NOMO-1 (cell line): ENCODE results near the gene RPTOR.
"Not testable (repeated sequence)": the region's sequence is repeated elsewhere in the genome, so short reads cannot be mapped to it uniquely, and the experiment has no call there.

ENCODE experiments used
- DNase-seq, 2 experiments: peaks; one replicate each; lab custom pipeline; 2025; ENCODE audit not compliant: unreplicated experiment in 2 of 2; lab: John Stamatoyannopoulos, UW

The RPTOR gene

DNA sequence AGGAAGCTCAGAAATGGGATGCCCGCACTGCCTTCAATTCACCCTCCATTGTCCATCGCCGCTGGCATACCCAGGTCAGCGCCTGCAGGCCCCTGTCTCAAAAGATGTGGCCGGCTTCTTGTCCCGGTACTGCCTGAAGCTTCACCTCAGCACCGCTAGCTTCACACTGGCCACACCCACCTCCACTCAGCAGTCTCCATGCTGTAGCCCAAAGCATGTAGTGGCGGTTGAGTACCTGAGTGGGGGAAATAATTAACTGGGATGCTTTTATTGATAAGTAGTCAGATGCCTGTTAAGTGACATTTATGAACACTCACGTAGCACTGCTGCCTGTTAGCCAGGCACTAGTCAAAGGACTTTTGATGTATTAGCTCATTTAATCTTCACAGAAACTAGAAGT, 143.2 kb downstream of the RPTOR start:
- DNase-seq, result no peak

DNA sequence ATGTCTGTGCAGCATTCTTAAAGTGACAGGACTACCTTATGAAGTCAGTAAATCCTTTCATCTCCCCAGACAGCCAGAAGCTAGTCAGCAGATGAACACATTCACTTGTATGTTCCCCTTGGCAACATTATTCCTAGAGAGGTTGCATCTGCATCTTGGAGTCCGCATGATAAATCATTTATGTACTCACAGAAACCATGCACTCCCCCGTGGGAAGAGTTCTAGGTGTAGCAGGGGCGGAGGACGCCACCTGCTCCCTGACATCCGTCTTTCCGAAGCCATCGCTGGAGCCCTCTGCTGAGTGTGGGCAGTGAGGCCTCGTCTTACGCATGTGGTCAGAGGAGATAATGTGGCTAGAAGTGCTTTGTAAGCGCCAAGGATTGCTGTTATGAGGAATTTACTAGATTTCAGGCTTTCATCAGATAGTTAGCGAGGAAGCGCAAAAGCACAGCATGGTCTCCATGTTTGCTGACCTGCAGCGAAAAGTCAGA, 144.5 kb downstream of the RPTOR start:
- no peak for DNase-seq

DNA sequence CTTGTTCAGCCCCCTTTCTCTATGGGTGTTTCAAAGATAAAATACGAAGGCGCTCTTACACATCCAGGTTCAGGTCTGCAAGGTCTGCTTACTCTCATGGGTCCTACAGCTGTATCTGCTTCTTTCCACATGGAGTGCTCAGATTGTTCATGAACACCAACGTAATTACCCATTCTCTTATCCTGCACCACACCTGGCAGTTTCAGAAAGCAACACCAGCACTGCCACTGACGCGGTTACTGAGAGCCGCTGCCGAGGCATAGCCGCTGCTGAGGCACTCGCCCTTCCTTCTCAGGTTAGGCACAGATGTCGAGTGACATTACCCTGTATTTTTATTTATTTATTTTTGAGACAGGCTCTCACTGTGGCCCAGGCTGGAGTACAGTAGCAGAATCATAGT, 147.1 kb downstream of the RPTOR start:
- DNase-seq, result no peak

DNA sequence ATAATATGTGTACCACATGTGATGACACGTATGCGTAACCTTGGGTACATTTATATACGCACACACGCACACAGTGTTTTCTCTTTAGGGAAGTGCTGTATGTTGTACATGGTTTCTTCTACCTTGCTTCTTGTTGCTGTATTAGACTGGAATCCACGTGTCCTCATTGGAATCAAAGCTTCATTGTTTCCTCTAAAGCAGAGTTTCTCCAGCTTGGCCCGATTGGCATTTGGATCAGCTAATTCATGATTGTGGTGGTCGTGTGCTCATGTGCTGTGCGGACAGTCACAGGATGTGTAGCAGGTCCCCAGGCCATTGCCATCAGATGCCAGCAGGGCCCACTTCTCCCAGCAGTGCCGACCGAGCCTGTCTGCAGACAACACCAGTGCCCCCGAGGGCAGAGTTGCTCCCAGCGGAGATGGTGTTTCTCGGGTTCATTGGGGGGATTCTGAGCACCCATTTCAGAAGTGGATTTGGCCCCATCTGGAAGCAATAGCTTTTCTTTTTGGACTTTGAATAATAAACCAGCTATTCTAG, 148.4 kb downstream of the RPTOR start:
- no peak for DNase-seq

DNA sequence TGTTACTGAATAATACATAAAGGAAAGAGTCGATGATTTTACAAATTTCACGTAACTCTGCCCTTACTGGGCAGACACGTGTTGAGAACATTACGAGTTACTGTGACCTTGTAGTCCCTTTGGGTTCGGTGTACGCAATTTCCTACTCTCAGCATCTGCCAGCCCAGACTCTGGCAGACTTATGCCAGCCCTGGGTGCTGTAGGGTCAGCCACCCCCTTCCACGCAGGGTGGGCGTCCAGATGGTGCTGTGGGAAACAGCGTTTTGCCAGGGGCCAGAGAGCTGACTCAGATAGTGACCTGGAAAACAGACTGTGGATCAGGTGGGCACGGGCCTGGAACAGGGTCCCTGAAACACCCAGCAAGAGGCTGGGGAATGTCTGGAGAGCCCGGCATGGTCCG, 148.9 kb downstream of the RPTOR start:
- DNase-seq, result no peak

DNA sequence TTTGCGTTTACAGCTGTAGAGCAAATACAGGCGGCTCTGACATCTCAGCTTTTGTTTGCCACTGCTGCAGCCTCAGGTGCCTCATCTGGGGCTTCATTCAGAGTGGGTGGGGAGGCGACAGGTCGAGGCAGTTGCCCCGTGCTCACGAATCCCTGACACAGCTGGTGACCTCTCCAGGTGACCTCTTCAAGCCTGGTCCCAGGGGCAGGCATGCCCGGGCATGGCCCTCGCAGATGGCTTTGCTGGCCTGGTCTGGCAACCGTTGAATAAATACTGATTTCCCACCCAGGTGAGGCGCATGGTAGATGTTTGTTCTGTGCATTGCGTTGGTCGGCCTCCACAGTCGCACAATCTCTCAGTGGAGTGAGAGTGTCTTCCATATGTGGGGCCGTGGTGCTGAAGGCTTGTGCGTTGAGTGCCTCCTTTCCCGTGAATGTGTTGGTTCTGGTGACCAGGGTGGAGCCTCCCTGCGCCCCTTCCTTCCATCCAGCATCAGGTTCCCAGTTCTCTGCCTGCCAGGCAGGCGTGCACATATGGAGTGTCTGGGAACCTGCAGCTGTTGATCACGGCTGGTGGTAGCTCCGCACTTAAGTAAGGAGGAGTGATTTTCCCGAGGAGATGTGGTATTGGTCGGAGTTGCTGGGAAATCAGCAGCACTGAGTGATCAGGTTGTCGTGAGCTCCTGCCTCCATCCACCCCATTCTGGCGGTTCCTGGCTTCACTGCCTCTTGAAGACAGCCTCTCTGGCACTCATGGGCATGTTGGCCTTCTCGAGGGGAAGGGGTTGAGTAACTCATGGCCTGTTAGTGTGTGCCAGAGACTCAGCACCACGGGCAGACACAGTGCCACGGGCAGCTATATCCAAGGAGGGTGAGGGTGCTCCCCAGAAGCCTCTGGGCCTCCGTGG, 149.7 kb downstream of the RPTOR start:
- DNase-seq, result no peak

DNA sequence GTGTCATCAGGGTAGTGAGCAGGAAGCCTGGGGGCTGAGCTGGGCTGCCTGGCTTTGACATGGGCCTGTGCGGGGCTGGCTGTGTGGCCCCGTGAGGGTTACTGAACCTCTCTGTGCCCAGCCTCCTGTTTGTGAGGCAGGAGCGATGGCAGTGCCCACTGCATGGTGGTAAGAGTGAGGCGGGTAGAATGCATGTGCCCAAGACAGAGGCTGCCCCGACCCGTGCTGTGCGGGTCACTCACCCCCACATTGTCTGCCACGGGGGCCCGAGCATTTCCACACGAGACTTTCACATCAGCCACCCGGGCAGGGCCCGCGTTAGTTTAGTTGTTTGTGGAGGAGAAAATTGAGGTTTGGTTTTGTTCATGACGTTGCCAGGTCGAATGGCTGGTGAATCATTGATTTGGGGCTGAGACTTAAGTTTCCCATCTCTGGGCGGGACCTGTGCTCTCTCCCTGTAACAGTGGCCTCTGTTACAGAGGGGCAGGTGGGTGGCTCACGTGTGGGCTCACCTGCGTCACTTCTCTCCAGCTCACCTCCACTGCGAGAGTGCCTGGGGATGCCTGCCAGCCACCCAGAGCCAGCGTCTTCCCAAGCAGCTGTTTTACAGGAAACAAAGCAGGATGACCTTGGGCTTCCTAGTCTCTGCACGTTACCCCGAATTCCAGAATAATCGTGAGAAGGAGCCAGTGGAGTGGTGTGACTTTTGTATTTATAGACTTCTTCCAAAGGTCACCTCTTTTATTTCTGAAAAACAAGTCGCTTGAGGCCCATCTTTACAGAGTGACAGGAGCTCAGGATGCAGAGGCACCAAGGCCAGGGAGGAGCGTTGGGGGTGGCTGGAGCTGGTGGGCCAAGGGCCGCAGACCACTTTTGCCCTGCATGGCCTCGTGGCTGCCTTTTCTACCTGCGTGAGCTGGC, 150.6 kb downstream of the RPTOR start:
- DNase-seq, result no peak

DNA sequence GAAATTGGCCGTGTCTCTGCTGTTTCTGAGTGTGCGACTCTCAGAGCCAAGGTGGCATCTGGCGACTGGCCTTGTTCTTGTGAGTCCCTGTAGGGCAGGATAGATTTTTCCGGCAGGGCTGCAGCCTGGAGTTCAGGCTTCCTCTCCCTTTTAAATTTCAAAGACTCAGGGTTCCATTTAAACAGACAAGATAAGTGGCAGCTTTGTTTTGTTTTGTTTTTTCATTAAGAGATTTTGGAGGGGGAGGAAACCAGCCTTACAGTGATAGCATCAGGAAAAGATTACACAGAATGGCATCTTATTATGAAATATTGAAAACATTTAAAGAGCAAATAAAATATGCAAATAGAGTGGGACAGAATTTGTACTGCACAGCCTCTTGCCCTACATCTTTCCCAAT, 151.3 kb downstream of the RPTOR start:
- DNase-seq, result no peak

DNA sequence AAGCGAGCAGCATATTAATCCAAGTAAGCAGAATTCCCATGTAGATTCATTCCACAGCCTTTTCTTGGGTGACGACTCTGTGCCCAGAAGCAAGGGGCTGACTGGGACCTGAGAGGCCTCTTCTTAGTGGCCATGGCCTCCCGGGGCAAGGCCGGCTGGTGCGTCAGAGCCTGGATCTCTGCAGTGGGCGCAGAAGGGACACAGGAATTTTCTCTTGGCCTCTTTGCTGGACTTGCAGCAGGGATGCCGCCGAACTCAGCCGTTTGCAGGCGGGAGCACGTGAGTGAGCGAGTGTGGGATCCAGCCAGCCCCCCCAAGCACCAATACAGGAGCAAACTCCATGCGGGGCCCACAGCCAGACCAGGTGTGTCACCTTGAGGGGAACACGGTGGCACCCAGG, 151.8 kb downstream of the RPTOR start:
- DNase-seq, result no peak

DNA sequence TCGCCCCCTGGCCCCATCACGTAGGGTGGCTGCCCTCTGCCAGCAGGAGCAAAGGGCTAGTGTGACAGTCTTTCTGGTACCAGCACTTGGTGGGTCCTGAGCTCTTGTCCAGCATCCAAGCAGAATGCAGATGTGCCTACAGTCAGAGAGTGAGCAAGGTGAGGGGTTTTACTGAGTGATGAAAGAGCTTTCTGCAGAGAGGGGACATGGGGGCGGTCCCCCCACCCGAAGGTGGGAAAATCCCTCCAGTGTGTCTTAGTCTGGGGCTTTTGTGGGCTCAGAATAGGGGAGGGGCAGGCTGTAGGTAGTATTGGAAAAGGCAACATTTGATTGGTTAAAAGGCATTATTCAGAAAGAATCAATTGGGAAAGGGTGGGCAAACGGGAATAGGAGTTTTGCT, 152.3 kb downstream of the RPTOR start:
- no peak for DNase-seq

DNA sequence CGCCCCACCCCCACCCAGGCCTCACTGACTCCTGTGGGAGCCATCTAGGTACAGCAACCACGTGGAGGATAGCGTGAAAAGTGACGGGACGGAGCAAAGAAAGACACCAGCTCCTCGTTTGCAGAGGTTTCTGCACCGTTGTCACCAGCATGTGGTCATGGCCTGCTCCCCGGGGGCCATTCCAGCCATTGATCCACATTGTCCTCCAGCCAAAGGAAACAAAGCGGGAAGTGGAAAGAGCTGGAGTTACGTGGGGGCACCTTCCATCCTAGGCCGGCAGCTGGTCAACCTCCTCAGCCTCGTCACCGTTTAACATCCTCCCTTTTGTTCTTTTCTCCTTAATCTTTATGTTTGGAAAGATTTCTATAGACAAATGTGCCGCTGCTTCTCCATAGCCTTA, 153.7 kb downstream of the RPTOR start:
- no peak for DNase-seq

DNA sequence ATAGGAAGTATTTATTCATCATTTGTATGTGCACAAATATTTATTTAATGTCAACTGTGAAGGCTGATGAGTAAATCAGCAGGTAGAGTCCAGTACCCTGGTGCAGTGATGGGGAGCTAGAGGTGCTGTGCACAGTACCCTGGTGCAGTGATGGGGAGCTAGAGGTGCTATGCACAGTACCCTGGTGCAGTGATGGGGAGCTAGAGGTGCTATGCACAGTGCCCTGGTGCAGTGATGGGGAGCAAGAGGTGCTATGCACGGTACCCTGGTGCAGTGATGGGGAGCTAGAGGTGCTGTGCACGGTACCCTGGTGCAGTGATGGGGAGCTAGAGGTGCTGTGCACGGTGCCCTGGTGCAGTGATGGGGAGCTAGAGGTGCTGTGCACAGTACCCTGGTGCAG, 154.6 kb downstream of the RPTOR start:
- DNase-seq, result not testable (repeated sequence)

DNA sequence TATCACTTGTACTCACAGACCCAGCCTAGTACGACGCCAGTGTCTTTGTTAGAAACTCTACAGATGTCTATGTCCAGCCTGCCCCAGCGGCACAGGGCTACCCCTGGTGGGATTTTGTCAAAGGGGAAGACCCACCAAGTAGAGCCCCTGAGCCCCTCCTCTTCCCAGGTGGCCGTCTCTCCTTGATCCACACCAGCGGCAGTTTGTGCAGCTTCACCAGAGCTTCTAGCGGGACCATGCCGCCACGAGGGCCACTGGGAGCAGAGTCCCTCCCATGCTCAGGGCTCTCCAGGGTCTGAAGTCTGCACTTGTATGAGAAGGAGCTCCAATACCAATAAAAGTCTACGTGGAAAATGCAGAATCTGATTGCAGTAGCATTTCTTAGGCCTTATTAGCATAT, 157.1 kb downstream of the RPTOR start:
- DNase-seq, result no peak

DNA sequence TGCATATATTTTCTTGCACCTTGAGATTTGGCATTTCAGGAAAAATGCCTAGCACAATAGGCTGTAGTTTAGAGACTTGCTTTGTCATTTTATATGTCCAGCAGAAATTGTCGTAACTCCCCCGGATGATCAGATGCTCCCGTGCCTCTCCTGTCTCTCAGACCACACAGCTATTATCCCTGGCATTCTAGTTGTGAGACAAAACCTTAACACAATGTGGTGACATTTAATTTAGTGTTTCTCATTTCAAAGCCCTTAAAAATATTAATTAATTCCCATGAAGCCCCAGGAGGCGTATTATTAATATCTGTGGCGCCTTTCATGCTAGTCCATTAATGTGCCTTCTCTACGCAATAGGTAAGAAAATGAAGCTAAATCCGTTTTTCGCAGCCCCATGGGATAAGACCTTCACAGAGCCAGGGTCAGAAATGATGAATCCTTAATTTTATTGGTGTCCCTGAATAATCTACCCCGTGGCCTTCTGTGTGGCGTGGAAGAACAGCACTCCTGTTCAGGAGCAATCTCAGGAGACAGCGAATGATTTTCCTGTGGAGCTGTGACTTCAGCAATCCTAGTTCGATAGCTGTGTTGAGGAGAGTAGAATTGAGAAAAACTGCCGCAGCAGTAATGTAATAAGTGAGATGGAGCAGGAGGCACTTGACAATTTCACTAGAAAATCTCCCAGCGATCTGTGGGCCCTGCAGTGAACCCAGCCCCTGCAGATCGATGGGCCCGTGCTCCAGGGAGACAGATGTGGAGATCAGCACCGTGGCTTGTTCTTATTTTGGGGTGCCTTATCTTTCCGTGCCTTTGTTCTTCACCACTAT, 157.9 kb downstream of the RPTOR start:
- DNase-seq, result no peak

DNA sequence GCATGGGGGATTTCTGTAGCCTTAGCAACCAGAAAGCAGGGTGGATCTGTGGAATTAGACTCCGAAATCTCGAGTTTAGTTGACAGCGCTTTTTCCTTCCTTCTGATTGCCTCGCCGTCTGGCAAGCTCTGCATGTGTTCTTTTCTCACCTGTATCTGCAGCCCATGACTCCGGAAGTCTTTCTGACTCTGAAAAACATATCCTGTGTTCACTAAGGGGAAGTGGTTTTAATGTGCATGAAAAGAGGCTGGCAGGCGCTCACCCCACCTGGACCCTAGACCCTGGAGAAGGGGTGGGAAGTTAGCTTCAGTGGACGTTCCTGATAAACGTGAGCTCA, 158.5 kb downstream of the RPTOR start:
- no peak for DNase-seq

DNA sequence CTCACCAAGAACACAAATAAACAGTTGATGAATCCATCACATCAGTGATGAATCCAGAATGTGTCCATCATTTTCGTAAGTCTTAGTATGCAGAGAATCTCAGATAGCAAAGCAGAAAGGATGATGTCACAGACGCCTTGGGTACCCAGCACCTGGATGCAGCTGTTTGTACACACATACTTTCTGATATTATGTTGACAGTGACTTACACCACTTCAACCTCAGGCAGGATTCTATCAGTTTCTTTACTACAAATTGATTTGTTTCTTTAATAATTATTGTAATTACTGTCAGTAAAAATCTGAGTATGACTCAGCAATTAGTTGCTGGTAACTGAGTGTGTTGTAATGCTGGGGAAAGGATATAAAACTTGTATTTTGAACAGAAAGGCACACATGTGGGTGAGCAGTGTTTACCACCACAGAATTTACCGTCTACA, 159.8 kb downstream of the RPTOR start:
- DNase-seq, result peak in 1 of 2 experiments; percentile 25

DNA sequence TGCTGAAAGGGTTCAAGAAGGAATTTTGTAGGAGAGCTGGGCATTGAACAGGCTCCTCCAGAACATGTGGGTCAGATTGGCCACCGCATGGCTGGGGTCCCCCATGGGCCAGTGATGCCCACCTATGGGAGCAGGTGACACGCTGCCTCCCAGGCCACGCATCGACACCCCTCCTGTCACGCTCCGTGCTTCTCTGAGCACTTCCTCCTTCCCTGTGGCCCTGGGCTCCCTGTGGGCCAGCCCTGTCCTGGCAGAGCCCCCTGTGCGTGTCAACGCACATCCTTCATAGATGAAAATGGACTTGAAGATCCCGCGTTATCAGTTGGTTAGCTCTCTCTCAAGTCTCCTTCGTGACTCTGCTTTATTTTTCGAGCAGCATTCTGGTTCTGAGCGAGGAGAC, 160.3 kb downstream of the RPTOR start:
- DNase-seq, result no peak

DNA sequence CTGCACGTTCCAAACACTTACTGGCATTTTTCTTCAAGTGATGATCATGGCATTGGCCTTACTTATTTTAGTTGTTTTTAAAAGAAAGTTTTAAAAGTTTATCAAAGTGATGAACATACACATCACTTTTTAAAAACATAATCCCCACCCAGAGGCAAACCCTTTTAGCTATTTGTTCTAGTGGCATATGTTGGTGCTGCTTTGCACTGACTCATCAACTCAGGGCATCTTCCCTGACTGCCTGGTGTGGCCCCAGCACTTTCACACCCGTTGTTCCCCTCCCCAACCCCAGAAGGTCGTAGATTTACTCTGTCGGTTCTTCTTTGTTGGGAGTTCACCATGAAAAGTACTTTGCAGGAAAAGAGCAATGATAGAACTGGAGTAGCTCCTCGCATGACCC, 161.3 kb downstream of the RPTOR start:
- no peak for DNase-seq

DNA sequence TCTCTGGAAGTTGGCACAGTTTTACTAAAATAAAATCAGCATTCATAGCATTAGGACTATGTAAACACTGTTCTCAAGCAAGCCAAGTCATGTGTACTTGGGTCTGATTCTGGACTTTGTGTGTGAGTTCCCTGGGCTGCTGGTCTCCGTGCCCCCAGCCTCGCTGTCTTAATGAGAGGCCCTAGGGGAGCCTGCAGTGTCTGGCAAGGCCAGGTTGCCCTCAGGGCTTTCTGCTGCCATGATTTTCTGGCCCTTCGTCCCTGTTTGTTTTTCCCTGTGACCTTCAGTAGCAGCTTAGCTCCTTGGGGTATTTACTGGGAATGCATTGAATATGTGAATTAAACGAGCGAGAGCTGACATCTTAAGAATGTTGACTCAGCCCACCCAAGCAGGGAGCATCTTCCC, 161.8 kb downstream of the RPTOR start:
- DNase-seq, result no peak

DNA sequence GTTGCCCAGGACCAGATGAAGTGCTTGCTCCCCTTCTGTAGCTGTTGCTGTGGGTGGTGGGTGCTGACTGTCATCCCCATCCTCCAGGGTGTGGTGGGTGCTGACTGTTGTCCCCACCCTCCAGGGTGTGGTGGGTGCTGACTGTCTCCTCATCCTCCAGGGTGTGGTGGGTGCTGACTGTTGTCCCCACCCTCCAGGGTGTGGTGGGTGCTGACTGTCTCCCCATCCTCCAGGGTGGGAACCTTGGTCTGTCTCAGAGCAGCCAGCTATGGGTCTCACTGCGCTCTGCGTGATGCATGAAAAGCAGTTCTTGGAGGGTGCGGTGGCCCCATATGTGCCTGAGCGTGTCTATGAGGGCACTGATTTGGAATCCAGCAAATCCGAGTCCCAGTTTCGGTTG, 163.8 kb downstream of the RPTOR start:
- DNase-seq, result no peak
